ENCODE measurements around the gene CFAP58.

CFAP58 gene

GRCh38 chr10:104359811-104360210 lies 6.2 kb downstream of the CFAP58 start:
- Histone ChIP-seq H3K27ac (ENCODE audit: low read length) (no peak overlapping the region), H3K36me3 (ENCODE audit: control insufficient read depth, low read depth, low read length) (no peaks in the 10 kb centered on the region), H3K27me3 (ENCODE audit: control insufficient read depth, insufficient read depth, low read length) (peaks cover 3% of the 10 kb centered on the region), H3K9ac (ENCODE audit: low read length) (no peak overlapping the region), H3K9me3 (ENCODE audit: control insufficient read depth, low read depth, low read length) (no peaks in the 10 kb centered on the region), H3K4me3 (ENCODE audit: low read length) (no peak overlapping the region), H3K4me1 (ENCODE audit: control insufficient read depth, low read depth, low read length) (no peaks in the 10 kb centered on the region)

- no peaks in the 10 kb centered on the region for H3K9me3 ChIP-seq (ENCODE audit: control insufficient read depth, low read depth, low read length)
- H3K4me3 ChIP-seq (ENCODE audit: low read length), result no peak overlapping the region
- no peak overlapping the region for H3K9ac ChIP-seq (ENCODE audit: low read length)
- H3K27me3 ChIP-seq (ENCODE audit: control insufficient read depth, insufficient read depth, low read length), result no peaks in the 10 kb centered on the region
- no peak overlapping the region for H3K27ac ChIP-seq (ENCODE audit: low read length)
- no peaks in the 10 kb centered on the region for H3K36me3 ChIP-seq (ENCODE audit: control insufficient read depth, low read depth, low read length)
- H3K4me1 ChIP-seq (ENCODE audit: control insufficient read depth, low read depth, low read length), result peaks cover 12% of the 10 kb centered on the region
These were observed 14.3 kb downstream of the CFAP58 start for GRCh38 chr10:104367904-104368303.

- H3K9ac ChIP-seq (ENCODE audit: low read length), result no peak overlapping the region
- H3K4me1 ChIP-seq (ENCODE audit: control insufficient read depth, low read depth, low read length), result peaks cover 12% of the 10 kb centered on the region
These were observed 14.7 kb downstream of the CFAP58 start for GRCh38 chr10:104368381-104368780.

GRCh38 chr10:104371753-104372152 lies 18.1 kb downstream of the CFAP58 start:
- no peaks in the 10 kb centered on the region for H3K27me3 ChIP-seq (ENCODE audit: control insufficient read depth, insufficient read depth, low read length)

More at GRCh38 chr10:104368381-104368780, 14.7 kb downstream of the CFAP58 start:
- H3K9me3 ChIP-seq (ENCODE audit: control insufficient read depth, low read depth, low read length), result no peaks in the 10 kb centered on the region
- H3K27ac ChIP-seq (ENCODE audit: low read length), result no peak overlapping the region
- no peaks in the 10 kb centered on the region for H3K36me3 ChIP-seq (ENCODE audit: control insufficient read depth, low read depth, low read length)
- H3K27me3 ChIP-seq (ENCODE audit: control insufficient read depth, insufficient read depth, low read length), result no peaks in the 10 kb centered on the region
- H3K4me3 ChIP-seq (ENCODE audit: low read length), result no peak overlapping the region

GRCh38 chr10:104374591-104374990 lies 21.0 kb downstream of the CFAP58 start:
- Histone ChIP-seq H3K27me3 (ENCODE audit: control insufficient read depth, insufficient read depth, low read length) (no peaks in the 10 kb centered on the region), H3K9ac (ENCODE audit: low read length) (no peak overlapping the region), H3K27ac (ENCODE audit: low read length) (no peak overlapping the region), H3K4me3 (ENCODE audit: low read length) (no peak overlapping the region), H3K36me3 (ENCODE audit: control insufficient read depth, low read depth, low read length) (no peaks in the 10 kb centered on the region), H3K4me1 (ENCODE audit: control insufficient read depth, low read depth, low read length) (peaks cover 18% of the 10 kb centered on the region), H3K9me3 (ENCODE audit: control insufficient read depth, low read depth, low read length) (no peaks in the 10 kb centered on the region)

More at GRCh38 chr10:104371753-104372152, 18.1 kb downstream of the CFAP58 start:
- H3K9me3 ChIP-seq (ENCODE audit: control insufficient read depth, low read depth, low read length), result no peaks in the 10 kb centered on the region
- H3K4me3 ChIP-seq (ENCODE audit: low read length), result no peak overlapping the region
- H3K4me1 ChIP-seq (ENCODE audit: control insufficient read depth, low read depth, low read length), result peaks cover 18% of the 10 kb centered on the region
- H3K36me3 ChIP-seq (ENCODE audit: control insufficient read depth, low read depth, low read length), result no peaks in the 10 kb centered on the region
- no peak overlapping the region for H3K9ac ChIP-seq (ENCODE audit: low read length)
- no peak overlapping the region for H3K27ac ChIP-seq (ENCODE audit: low read length)

- Histone ChIP-seq H3K36me3 (ENCODE audit: control insufficient read depth, low read depth, low read length) (no peaks in the 10 kb centered on the region), H3K27me3 (ENCODE audit: control insufficient read depth, insufficient read depth, low read length) (no peaks in the 10 kb centered on the region), H3K4me3 (ENCODE audit: low read length) (no peak overlapping the region), H3K27ac (ENCODE audit: low read length) (no peak overlapping the region), H3K9me3 (ENCODE audit: control insufficient read depth, low read depth, low read length) (no peaks in the 10 kb centered on the region), H3K4me1 (ENCODE audit: control insufficient read depth, low read depth, low read length) (peaks cover 18% of the 10 kb centered on the region), H3K9ac (ENCODE audit: low read length) (no peak overlapping the region)
These were observed 23.2 kb downstream of the CFAP58 start for GRCh38 chr10:104376784-104377300.

- Histone ChIP-seq H3K36me3 (ENCODE audit: control insufficient read depth, low read depth, low read length) (no peaks in the 10 kb centered on the region), H3K27ac (ENCODE audit: low read length) (no peak overlapping the region), H3K9me3 (ENCODE audit: control insufficient read depth, low read depth, low read length) (no peaks in the 10 kb centered on the region), H3K27me3 (ENCODE audit: control insufficient read depth, insufficient read depth, low read length) (no peaks in the 10 kb centered on the region), H3K4me3 (ENCODE audit: low read length) (no peak overlapping the region), H3K9ac (ENCODE audit: low read length) (no peak overlapping the region), H3K4me1 (ENCODE audit: control insufficient read depth, low read depth, low read length) (peaks cover 18% of the 10 kb centered on the region)
These were observed 26.7 kb downstream of the CFAP58 start for GRCh38 chr10:104380336-104380735.

GRCh38 chr10:104387130-104387888 lies 33.7 kb downstream of the CFAP58 start:
- Histone ChIP-seq H3K9ac (ENCODE audit: low read length) (no peak overlapping the region), H3K9me3 (ENCODE audit: control insufficient read depth, low read depth, low read length) (no peaks in the 10 kb centered on the region), H3K4me3 (ENCODE audit: low read length) (no peak overlapping the region), H3K27ac (ENCODE audit: low read length) (no peak overlapping the region), H3K4me1 (ENCODE audit: control insufficient read depth, low read depth, low read length) (no peaks in the 10 kb centered on the region), H3K36me3 (ENCODE audit: control insufficient read depth, low read depth, low read length) (no peaks in the 10 kb centered on the region), H3K27me3 (ENCODE audit: control insufficient read depth, insufficient read depth, low read length) (no peaks in the 10 kb centered on the region)

GRCh38 chr10:104388830-104389229 lies 35.2 kb downstream of the CFAP58 start:
- H3K27me3 ChIP-seq (ENCODE audit: control insufficient read depth, insufficient read depth, low read length), result no peaks in the 10 kb centered on the region
- no peak overlapping the region for H3K9ac ChIP-seq (ENCODE audit: low read length)
- H3K4me3 ChIP-seq (ENCODE audit: low read length), result no peak overlapping the region
- no peaks in the 10 kb centered on the region for H3K4me1 ChIP-seq (ENCODE audit: control insufficient read depth, low read depth, low read length)
- H3K9me3 ChIP-seq (ENCODE audit: control insufficient read depth, low read depth, low read length), result no peaks in the 10 kb centered on the region
- no peak overlapping the region for H3K27ac ChIP-seq (ENCODE audit: low read length)
- H3K36me3 ChIP-seq (ENCODE audit: control insufficient read depth, low read depth, low read length), result no peaks in the 10 kb centered on the region

- H3K36me3 ChIP-seq (ENCODE audit: control insufficient read depth, low read depth, low read length), result no peaks in the 10 kb centered on the region
- no peaks in the 10 kb centered on the region for H3K9me3 ChIP-seq (ENCODE audit: control insufficient read depth, low read depth, low read length)
- H3K4me1 ChIP-seq (ENCODE audit: control insufficient read depth, low read depth, low read length), result no peaks in the 10 kb centered on the region
- H3K27ac ChIP-seq (ENCODE audit: low read length), result no peak overlapping the region
- no peaks in the 10 kb centered on the region for H3K27me3 ChIP-seq (ENCODE audit: control insufficient read depth, insufficient read depth, low read length)
- no peak overlapping the region for H3K4me3 ChIP-seq (ENCODE audit: low read length)
- no peak overlapping the region for H3K9ac ChIP-seq (ENCODE audit: low read length)
These were observed 37.7 kb downstream of the CFAP58 start for GRCh38 chr10:104391150-104391968.

GRCh38 chr10:104391969-104392296 lies 38.3 kb downstream of the CFAP58 start:
- H3K27ac ChIP-seq (ENCODE audit: low read length), result no peak overlapping the region
- no peaks in the 10 kb centered on the region for H3K36me3 ChIP-seq (ENCODE audit: control insufficient read depth, low read depth, low read length)
- no peaks in the 10 kb centered on the region for H3K9me3 ChIP-seq (ENCODE audit: control insufficient read depth, low read depth, low read length)
- no peak overlapping the region for H3K9ac ChIP-seq (ENCODE audit: low read length)
- no peaks in the 10 kb centered on the region for H3K27me3 ChIP-seq (ENCODE audit: control insufficient read depth, insufficient read depth, low read length)
- H3K4me1 ChIP-seq (ENCODE audit: control insufficient read depth, low read depth, low read length), result no peaks in the 10 kb centered on the region
- H3K4me3 ChIP-seq (ENCODE audit: low read length), result no peak overlapping the region
